OCI-LY7 (cell line): Measurements from ENCODE around the gene CAND2. TPM values are rescaled to one million over a fixed set of nuclear protein-coding genes. Genes with fewer than 3 reads are reported as not detected.
A peak's percentile ranks its signal among the peaks of the same experiment; 100 is the strongest.

ENCODE experiments used
- BruUV-seq: library from RNA; stranded (reverse); fragments of 400-500 nt; replicated peaks from 2 replicates; lab custom pipeline; 2021; lab: Mats Ljungman, UMichigan
- CTCF ChIA-PET: fragments of 300-600 bp; sonication (Branson Sonifier 250); formaldehyde crosslinking; loops from one replicate; lab custom pipeline; 2022; ENCODE audit warnings: antibody characterized with exemption; ENCODE audit not compliant: unreplicated experiment; lab: Charles Lee
- POLR2A ChIA-PET: fragments of 300-600 bp; sonication (Branson Sonifier 250); formaldehyde crosslinking; loops from one replicate; lab custom pipeline; 2022; ENCODE audit warnings: antibody characterized with exemption; lab: Charles Lee
- DNase-seq: peaks from one replicate; pipeline ENCODE4 v3.0.0-alpha.2; 2015; ENCODE audit warnings: low spot score
- H2AFZ ChIP-seq: fragments of 200-600 bp; sonication (generic), shearing (Covaris generic); 2 replicates; pipeline ENCODE4 v1.6.1; 2014; ENCODE audit warnings: mild to moderate bottlenecking, antibody characterized with exemption, low read length, moderate library complexity
- H3K27ac ChIP-seq: fragments of 200-600 bp; sonication (generic); 2 replicates; pipeline ENCODE4 v1.5.1; 2014; ENCODE audit warnings: mixed run types, low read depth, mild to moderate bottlenecking, moderate library complexity, low read length, inconsistent platforms; ENCODE audit not compliant: poor library complexity, severe bottlenecking
- H3K36me3 ChIP-seq: fragments of 200-600 bp; sonication (generic); 2 replicates; pipeline ENCODE4 v1.6.1; 2014; ENCODE audit warnings: mild to moderate bottlenecking, antibody characterized with exemption, low read length, moderate library complexity, mixed read lengths; ENCODE audit not compliant: insufficient read depth
- H3K4me1 ChIP-seq: fragments of 200-600 bp; sonication (generic); 2 replicates; pipeline ENCODE4 v1.5.1; 2014; ENCODE audit warnings: mild to moderate bottlenecking, low read length; ENCODE audit not compliant: insufficient read depth, poor library complexity, severe bottlenecking
- H3K4me2 ChIP-seq: fragments of 200-600 bp; sonication (generic); 2 replicates; pipeline ENCODE4 v1.6.1; 2014; ENCODE audit warnings: mild to moderate bottlenecking, low read length
- H3K4me3 ChIP-seq: fragments of 200-600 bp; sonication (generic); 2 replicates; pipeline ENCODE4 v1.5.1; 2014; ENCODE audit warnings: mild to moderate bottlenecking, low read depth, low read length; ENCODE audit not compliant: poor library complexity, severe bottlenecking
- H3K79me2 ChIP-seq: fragments of 200-600 bp; sonication (generic); 2 replicates; pipeline ENCODE4 v1.6.1; 2016; ENCODE audit warnings: low read depth, mild to moderate bottlenecking, low read length, moderate library complexity, mixed read lengths; ENCODE audit not compliant: insufficient read depth
- H3K9me2 ChIP-seq: fragments of 200-600 bp; sonication (generic); 2 replicates; pipeline ENCODE4 v1.6.1; 2016; ENCODE audit warnings: mild to moderate bottlenecking, low read length, mixed read lengths; ENCODE audit not compliant: insufficient read depth
- H3K9me3 ChIP-seq: fragments of 200-600 bp; sonication (generic); 2 replicates; pipeline ENCODE4 v1.6.1; 2014; ENCODE audit warnings: mild to moderate bottlenecking, mixed run types, low read length, mixed read lengths
- H4K20me1 ChIP-seq: fragments of 200-600 bp; sonication (generic); 2 replicates; pipeline ENCODE4 v1.6.1; 2014; ENCODE audit warnings: mild to moderate bottlenecking, antibody characterized with exemption, low read length, moderate library complexity, mixed read lengths; ENCODE audit not compliant: insufficient read depth
- CTCF ChIP-seq: fragments of 200-600 bp; sonication (generic); conservative IDR thresholded peaks from 2 replicates; pipeline ENCODE4 v1.5.1; 2014; ENCODE audit warnings: mild to moderate bottlenecking, antibody characterized with exemption, low read length, moderate library complexity, mixed read lengths
- EZH2phosphoT487 ChIP-seq: fragments of 200-600 bp; sonication (generic); IDR thresholded peaks from 2 replicates; pipeline ENCODE4 v1.6.1; 2018; ENCODE audit warnings: low read depth, borderline replicate concordance, mild to moderate bottlenecking, mixed run types, antibody characterized with exemption, low read length, moderate library complexity, mixed read lengths
- intact Hi-C: fragments of 100-400 bp; cut with micrococcal nuclease; formaldehyde crosslinking; loops from one replicate; pipeline ENCODE4 v1.10.0; 2022; ENCODE audit not compliant: unreplicated experiment
- small RNA-seq: library from RNA; depleted of rRNA; stranded (forward); fragments of <200 nt; gene quantifications from one replicate; pipeline ENCODE3, GENCODE V24; 2014
- total RNA-seq, 2 experiments: library from RNA; depleted of rRNA in 1 of 2; stranded (reverse); fragments of >200 nt in 1 of 2; shearing (Covaris generic) in 1 of 2; gene quantifications; 2 replicates each; pipeline ENCODE4 v1.2.3, GENCODE V29; 2014 to 2022

The CAND2 gene
- total RNA-seq, 2 experiments from 2014 or later, result 4.1 to 11.0 TPM

- no peaks in the 10 kb centered on the region for H3K79me2 ChIP-seq
- H3K4me3 ChIP-seq, result no peak overlapping the region
- H3K4me1 ChIP-seq, result peaks cover 26% of the 10 kb centered on the region
- TF ChIP-seq CTCF (no peak), EZH2phosphoT487 (no peak)
- 0 out of 2 replicates have a peak overlapping the region, but pooled peaks have one; percentile 10 for H3K4me2 ChIP-seq
- H3K27ac ChIP-seq, result no peak overlapping the region
- no TSS peak for BruUV-seq
- ChIA-PET CTCF (no interaction called here), POLR2A (interaction anchor here (0.7 kb wide), 2 partner anchors 273 to 353 kb away, joined by 3 read pairs; no protein-coding TSS in a partner anchor)
- no peak overlapping the region for H2AFZ ChIP-seq
- H3K9me3 ChIP-seq, result no peaks in the 10 kb centered on the region
- no peaks in the 10 kb centered on the region for H3K9me2 ChIP-seq
- no peaks in the 10 kb centered on the region for H4K20me1 ChIP-seq
- intact Hi-C loops, result no loop called here
- H3K36me3 ChIP-seq, result no peaks in the 10 kb centered on the region
- DNase-seq, result no peak
Observed at GRCh38 chr3:12882336-12883310, 86.1 kb downstream of the CAND2 start.

DNA sequence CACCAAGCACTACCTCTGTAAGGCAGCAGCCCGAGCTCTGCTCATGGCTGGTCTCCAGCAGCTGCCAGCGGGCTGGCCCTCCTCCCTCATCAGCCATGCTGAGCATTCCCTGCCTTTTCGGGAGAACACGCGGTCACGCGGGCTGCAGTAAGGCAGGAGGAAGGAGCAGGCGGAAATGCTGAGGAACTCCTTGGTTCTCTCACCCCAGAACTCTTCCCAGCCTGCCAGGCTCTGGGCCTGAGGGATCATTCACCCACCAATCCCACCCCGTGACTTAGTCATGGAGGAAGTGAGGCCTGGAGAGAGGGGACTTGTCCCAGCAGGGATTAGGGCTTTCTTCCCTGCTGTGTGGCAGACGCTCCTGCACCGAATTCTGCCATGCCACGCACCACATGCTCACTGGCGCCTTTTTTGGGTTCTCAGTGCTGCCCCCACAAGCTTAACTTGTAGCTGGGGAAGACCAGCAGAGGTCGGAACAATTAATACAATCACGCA lies 87.8 kb downstream of the CAND2 start:
- BruUV-seq, result no TSS peak
- ChIA-PET POLR2A (no interaction called here), CTCF (interaction anchor here (0.9 kb wide), 1 partner anchor 17 kb away, joined by 3 read pairs; no protein-coding TSS in a partner anchor)
- H3K79me2 ChIP-seq, result no peaks in the 10 kb centered on the region
- no peaks in the 10 kb centered on the region for H3K36me3 ChIP-seq
- H3K9me3 ChIP-seq, result no peaks in the 10 kb centered on the region
- peaks cover 26% of the 10 kb centered on the region for H3K4me1 ChIP-seq
- TF ChIP-seq CTCF, result peak; percentile 54; the same call in 1 of the 2 replicates
- no peak for TF ChIP-seq EZH2phosphoT487
- no peak overlapping the region for H3K4me3 ChIP-seq
- H3K27ac ChIP-seq, result no peak overlapping the region
- no peaks in the 10 kb centered on the region for H3K9me2 ChIP-seq
- intact Hi-C loops, result no loop called here
- DNase-seq, result no peak
- no peaks in the 10 kb centered on the region for H4K20me1 ChIP-seq
- H2AFZ ChIP-seq, result no peak overlapping the region; the same call in 1 of the 2 replicates
- no peak overlapping the region for H3K4me2 ChIP-seq

Small RNAs within 50 kb of the gene (small RNA-seq; reads per million reads assigned to genes)
- gene AC034198.1, result not detected

Other genes starting within 250 kb of the CAND2 start
- 19.4 and 25.7 TPM in 2 replicates for gene MKRN2, start 239.6 kb upstream of the CAND2 start, total RNA-seq (2014; rRNA removed; shearing (Covaris generic))
- 20.2 and 21.9 TPM in 2 replicates for gene MKRN2, start 239.6 kb upstream of the CAND2 start, total RNA-seq (2022)
- gene RAF1, start 132.6 kb upstream of the CAND2 start, total RNA-seq (2014; rRNA removed; shearing (Covaris generic)), result 88.0 and 91.0 TPM in 2 replicates
- 90.4 and 90.8 TPM in 2 replicates for gene RAF1, start 132.6 kb upstream of the CAND2 start, total RNA-seq (2022)
- gene TMEM40, start 37.4 kb upstream of the CAND2 start, total RNA-seq (2014; rRNA removed; shearing (Covaris generic)), result not detected in 2 replicates
- gene TMEM40, start 37.4 kb upstream of the CAND2 start, total RNA-seq (2022), result not detected in 2 replicates
- 3,339 and 3,717 TPM in 2 replicates for gene RPL32, start 44.9 kb downstream of the CAND2 start, total RNA-seq (2014; rRNA removed; shearing (Covaris generic))
- gene RPL32, start 44.9 kb downstream of the CAND2 start, total RNA-seq (2022), result 2,099 and 2,324 TPM in 2 replicates